LHCN-M2 (cell line): Measurements from ENCODE around the gene TRABD2B. TPM values are rescaled to one million over a fixed set of nuclear protein-coding genes. Genes with fewer than 3 reads are reported as not detected.

Experiments
- DNase-seq: peaks from one replicate; pipeline ENCODE4 v3.0.0-alpha.2; 2012; ENCODE audit warnings: low read depth
- total RNA-seq: library from RNA; depleted of rRNA; stranded (reverse); fragments of >200 nt; gene quantifications from 2 replicates; pipeline ENCODE4 v1.2.3, GENCODE V29; 2014; rRNA removed

The TRABD2B gene
- total RNA-seq, 1 experiment from 2014 or later = not detected

DNA sequence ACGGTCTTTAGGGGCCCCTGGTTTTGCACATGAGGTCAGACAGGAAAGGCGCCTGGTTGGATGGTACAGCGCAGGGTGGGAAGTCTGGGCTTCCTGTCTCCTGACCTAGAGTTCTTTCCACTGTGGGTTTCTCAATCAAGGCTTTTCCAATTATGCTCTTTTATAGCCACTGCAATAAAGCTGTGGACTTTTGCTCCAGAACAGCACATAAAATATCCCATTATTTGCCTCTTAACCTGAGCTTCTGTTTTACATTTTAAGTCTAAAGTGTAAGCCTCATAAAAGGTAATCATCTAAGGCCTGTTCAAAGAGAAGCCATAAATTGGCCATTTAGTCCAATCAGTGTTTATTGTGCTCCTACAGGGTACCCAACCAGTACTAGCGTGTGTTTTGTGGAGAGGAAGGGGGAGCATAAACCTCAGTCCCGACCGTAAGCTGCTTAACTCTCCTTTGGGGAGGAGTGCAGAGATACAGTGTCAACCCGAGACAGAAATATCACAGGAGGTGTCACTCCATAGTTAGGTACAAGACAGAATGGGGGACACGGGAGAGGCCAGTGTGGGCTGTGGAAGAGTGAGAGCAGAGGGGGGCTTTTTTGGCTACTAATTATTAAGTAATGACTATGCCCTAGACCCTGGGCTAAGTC, 270.0 kb downstream of the TRABD2B start:
- no peak for DNase-seq

DNA sequence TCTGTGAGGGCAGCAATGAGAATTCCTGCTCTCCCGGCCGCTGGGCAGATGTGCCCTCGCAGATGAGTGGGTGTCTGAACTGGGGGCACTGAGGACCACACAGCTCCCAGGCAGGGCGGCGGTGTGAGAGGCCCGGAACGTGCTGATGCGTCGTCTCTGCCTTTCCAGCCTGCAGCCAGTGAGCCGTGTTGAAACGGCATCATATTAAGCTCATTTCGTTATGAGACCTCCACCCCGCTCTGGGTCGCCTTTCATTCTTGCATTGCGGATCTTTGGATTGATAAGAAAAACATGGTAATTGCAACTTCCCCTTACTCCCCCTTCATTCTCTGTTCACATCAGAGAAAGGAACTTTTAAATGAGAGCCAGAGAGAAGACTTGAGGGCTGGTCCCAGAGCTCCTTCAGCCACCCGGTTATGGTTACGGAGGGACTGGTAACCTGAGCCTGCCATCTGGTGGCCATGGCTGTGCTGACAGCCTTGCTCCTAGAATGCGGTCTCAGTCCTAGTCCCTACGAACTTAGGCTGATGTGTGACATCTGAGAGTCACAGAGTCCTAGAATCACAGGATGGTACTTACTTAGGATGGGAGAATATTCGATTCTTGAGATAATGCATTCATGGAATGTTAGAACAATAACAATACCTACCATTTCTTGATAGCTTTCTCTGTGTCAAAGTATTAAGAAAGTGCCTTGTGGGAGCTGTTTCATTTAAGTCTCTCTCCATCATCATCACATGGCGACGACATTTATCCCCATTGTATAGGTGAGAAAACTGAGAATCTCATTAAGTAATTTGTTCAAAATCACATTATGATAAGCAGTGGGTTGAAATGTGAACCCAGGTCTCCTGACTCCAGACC, 271.0 kb downstream of the TRABD2B start:
- peak; percentile 43 for DNase-seq

DNA sequence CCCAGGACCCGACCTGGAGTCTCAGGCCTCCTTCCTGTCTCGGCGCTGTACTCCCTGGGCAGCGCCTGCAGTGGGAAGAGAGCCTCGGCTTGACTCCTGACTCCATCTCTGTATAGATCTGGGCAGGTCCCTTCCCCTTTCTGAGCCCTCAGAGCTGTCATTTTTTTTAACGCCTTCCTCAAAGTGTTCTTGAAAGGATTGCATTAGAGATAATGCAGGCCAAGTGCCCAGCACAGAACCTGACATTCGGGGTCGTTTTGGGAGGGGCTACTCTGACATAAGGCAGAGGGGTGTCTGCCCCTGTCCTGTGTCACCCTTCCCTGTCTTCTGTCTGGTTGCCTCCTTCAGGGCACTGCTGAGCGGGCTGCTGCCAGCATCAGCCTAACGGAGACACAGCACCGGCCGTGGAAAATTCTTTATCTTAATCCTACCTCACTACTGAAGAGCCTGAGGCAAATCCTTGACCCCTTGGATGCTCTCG, 271.6 kb downstream of the TRABD2B start:
- DNase-seq = no peak

DNA sequence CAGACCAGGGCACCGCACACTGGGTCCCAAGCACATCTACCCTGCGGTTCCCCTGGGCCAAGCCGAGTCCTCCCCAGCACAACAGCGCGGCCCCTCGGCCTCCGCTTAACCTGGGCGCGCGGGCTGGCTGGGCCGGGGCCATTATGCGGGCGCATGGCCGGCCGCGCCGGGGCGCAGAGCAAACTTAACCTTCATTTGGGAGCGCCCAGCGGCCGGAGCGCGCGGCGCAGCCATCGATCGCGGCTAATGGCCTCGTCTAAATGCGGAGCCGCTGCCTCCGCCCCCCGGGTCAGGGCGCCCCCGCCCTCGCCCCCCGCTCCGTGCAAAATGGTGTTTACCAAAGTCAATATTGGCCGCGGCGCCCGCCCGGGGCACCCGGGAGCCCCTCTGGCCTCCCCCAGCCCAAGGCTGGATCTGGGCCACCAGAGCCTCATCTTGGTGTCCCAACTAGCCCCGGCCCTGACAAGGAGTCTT, 272.1 kb downstream of the TRABD2B start:
- no peak for DNase-seq

DNA sequence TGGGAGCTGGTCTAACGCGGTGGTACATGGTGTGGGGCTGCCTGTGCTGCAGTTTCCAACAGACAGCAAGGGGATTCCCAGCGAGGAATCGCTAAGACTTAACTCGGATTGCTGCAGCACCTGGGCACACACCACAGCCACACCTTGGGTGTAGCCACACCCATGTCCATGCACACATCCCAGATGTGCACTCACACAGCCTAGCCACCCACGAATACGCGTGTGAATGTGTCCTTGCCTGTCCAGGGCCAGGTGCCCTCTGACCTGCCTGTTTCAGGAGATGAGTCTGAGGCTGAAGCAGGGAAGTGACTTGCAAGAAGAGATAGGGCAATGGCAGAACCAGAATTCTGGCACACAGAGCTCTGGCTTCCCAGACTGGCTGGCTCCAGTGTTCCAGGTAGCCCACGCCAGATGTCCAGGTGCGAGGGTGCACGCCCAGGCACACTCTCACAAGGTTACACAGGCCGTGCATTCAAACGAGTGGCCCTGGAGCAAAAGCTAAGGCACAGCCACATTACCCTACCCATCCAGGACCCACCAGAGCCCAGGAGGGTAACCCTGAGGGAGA, 272.7 kb downstream of the TRABD2B start:
- no peak for DNase-seq

DNA sequence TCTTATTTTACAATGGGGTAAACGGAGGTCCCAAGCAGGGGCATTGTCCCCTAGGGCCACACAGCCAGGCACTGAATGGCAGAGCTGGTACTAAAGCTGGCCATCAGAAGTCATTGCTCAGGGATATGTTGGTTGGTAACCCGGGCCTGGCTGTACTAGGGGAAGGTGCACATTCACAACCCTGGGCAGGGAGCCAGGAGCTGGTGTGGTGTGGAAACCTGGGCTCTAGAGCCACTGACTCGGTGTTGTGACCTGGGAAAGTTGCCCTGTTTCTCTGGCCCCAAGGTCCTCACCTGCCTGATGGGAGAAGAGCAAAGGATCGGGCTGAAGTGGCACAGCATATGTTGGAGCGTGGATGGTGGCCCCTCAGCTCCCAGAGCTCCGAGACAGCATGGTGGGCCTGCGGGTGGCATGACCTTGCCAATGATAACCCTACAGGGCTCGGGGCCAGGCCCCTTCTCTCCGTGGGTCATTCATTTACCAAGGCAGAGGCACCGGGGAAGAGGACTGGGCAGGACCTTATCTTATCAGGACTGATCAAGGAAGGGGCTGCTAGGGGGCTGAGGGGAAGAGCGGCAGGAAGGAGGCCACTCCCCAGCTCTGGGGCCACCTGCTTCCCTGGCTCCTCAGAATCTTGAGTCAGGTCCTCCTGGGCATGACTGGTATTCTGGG, 274.1 kb downstream of the TRABD2B start:
- no peak for DNase-seq

DNA sequence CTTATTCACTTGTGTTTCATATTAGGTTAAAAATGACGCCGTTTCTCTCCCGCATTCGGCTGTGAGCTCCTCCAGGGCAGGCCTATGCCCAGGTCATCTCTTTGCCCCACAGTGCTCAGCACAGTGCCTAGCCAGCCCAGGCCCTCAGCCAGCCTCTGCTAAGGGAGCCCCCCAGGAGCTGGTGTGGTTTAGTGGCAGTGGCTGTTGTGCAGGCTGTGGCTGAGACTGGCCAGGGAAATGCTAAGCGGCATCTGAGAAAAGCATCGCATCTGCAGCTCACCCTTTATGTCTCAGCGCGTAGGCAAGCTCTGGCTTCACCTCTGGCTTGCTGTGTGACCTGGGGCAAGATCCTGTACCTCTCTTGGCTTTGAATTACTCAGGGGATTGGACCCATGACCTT, 275.1 kb downstream of the TRABD2B start:
- no peak for DNase-seq

DNA sequence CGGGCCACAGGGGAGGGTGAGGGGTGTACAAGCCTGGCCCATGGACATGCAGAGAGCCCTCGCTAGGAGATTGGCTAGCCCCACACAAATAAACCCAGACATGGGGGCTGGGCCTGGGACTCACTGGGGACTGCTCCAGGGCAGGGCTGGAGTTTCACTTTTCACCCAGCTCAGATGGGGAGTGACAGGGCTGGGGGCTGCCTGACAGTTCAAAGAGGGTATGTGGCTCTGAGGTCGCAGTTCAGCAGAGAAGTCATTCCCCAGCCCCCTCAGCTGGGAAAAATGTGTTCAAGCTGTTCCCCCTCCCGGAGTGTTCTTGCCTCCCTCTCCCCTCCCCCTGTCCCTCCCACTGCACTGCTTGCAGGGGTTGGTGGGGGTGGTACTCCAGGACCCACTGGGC, 277.1 kb downstream of the TRABD2B start:
- DNase-seq = no peak

DNA sequence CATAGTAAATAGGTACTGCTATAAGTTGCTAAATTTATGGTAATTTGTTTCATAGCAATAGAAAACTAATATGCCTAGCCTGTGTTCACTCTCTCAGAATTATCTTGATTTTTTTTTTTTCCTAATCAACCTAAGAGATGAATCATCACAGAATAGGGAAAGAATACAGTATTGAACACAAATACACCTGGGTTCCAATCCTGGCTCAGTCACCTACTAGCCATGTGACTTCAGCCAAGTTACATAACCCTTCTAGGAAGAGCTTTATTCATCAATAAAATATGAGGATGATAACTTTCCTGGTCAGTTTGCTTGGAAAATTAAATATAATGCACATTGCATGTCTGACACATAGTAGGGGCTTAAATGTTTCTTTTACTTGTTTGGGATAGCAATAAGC, 279.8 kb downstream of the TRABD2B start:
- no peak for DNase-seq

DNA sequence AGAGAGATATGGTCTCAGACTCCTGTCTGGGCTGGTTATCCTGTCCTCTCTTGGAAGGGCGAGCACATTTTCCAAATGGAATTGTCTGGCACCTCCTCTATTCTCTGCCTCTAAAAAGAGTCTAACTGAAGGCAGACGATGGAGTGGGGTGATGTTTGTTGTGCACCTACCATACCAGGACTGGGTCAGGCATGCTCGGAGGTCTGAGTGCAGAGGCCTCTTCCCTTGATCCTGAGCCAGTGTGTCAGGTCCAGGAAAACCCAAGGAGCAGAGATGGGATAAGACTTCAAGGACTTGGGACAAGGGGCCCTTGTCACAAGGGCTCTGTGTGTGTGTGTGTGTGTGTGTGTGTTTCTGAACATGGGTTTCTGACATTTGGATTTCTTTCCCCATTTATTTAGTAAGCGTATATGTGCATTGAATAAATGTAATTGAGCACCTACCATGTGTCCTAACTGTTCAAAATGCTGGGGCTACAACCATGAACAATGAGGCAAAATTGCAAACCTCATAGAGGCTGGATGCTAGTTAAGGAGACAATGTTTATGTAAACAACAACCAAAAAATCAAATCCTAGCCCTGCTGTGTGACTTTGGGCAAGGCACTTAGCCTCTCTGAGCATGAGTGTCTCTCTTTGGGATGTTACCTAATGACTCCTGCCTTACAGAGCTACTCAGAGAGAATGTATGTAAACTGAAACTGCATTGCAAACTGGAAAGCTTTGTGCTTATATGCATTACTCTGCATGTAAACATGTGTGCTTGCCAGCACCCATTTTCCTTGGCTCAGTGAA, 283.0 kb downstream of the TRABD2B start:
- DNase-seq = no peak

DNA sequence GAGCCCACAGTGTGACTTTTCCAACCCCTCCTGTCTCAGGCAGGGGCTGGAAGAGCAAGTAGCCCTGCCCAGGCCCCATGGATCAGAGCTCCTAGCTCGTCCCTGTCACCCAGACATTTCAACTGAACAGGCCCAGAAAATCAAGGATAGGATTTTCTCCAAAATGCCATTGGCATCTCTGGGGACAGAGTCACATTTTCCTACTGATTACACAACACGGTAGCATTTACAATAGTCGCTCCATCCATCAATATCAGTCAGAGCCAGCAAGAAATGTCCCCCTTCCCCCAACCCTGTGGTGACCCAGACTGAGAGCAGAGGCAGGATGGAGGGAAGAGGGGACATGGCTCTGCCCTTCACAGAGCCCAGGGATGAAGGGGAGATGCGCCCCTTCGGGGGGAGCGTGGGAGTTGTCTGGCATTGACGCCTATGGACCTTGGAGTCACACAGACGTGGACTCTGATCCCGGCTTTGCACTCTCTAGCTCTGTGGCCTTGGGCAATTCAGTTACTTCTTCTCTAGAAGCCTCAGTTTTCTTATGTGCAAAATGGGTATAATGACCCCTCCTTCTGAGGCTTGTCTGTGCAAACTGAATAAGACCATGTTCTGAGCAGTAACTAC, 283.7 kb downstream of the TRABD2B start:
- no peak for DNase-seq

DNA sequence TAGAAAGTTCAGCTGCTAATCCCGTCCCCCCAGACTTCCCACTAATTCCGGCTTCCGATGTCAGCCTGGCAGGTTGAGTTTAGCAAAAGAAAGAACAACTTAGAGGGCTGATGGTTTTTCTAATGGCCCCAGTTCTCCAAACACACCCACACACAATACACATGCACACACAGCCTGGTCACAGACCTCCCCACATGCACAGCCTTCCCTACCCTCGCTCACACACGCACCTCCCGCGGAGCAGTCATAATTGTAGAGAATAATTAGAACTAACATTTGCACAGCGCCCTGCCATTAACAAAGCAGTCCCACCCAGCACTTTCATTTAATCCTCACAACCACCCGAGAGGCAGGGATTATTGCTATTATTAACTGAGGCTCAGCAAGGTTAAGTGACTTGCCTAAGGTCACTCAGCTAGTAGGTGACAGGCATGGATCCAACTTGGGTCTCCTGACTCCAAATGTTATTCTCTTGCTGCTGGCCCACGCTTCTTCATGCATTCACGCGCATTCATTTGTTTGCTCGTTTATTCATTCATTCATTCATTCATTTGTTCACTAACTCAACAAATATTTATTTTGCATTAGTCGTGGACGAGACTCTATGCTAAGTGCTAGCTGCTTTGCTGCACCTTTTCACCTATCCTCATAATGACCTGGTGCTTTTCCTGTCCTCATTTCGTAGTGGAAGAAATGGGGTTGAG, 284.4 kb downstream of the TRABD2B start:
- DNase-seq = no peak

DNA sequence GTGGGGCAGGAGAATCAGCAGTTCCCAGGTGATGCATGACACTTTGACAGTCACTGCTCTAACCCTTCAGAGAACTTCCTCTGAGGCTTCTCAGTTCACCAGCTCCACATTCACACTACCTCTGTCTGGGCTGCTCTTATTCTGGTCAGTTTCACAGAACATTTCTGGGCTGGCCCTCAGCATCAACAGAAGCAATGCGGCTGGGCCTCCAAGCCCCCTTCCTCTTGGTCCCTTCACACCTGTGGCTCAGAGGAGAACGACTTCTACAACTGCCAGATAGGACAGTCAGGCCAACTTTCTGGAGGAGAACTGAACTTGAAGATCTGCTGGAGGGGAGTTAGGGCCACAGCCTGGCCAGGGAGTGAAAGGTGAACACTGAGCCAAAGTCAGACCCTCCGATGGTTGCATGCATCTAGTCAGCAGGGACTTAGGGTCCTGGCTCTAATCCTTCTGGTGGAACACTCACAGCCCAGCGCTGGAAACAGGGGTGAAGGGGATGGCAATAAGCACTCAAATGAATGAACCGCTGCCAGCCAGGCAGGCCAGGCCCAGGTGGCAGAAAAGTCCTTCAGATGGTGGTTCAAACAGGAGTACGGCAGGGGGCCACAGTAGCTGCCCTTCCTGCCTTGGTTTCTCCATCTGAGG, 285.2 kb downstream of the TRABD2B start:
- DNase-seq = no peak

DNA sequence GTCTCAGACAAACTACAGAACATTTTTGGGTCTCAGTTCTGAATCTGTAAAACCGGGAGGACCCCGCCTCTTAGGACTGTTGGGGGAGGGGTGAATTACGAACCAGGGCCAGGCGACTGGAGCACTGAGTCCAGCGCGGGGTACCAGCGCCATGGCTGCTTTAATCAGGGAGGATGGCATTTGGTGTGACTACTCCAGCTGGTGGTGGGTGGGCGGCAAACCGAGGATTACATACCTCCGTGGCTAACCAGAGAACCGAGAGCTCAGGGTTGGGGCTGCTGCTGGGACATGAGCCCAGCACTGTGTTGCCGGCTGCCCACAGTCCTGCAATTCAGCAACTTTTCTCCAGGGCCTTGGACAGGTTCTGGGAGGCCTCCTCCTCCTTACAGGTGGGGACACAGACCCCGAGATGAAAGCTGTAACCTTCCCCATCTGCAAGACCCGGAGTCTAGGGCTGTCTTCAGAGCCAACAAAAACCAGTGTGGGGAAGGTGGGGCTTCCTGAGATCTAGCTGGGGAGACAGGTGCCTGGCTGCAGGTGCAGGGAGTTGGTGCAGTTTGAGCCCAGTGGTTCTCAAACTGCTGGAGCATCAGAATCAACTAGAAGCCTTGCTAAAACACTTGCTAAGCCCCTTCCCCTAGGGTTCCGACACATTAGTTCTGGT, 285.9 kb downstream of the TRABD2B start:
- DNase-seq = no peak

Other genes starting within 250 kb of the TRABD2B start
- not detected in 2 replicates for gene SLC5A9, start 225.3 kb upstream of the TRABD2B start, total RNA-seq